HCT116 (cell line): Measurements from ENCODE around the gene EPYC.

Experiments used
- EZH2 ChIP-seq: fragments of 200-600 bp; sonication (generic); IDR thresholded peaks from 2 replicates; pipeline ENCODE4 v1.6.1; 2017; ENCODE audit warnings: antibody characterized with exemption, mixed run types
- POLR2AphosphoS5 ChIP-seq: IDR thresholded peaks from 2 replicates; pipeline ENCODE4 v1.6.1; 2011; ENCODE audit warnings: mild to moderate bottlenecking, low read depth, low read length, moderate library complexity

- TF ChIP-seq POLR2AphosphoS5 (no peak), EZH2 (no peak)
Observed at GRCh38 chr12:90961154-90961553, 43.6 kb downstream of the EPYC start.
